Nephron (organoid): ENCODE measurements around the gene PBX1.
"Not testable (repeated sequence)": the region's sequence is repeated elsewhere in the genome, so short reads cannot be mapped to it uniquely, and the experiment has no call there.

Experiments used
- H3K27ac Mint-ChIP-seq, 3 experiments: 2 replicates each; pipeline ENCODE4 v1.8.0; 2020; ENCODE audit warnings: mixed read lengths in 3 of 3, mild to moderate bottlenecking in 2 of 3, moderate library complexity in 1 of 3
- H3K27me3 Mint-ChIP-seq: 2 replicates; pipeline ENCODE4 v1.8.0; 2021; ENCODE audit warnings: low read depth, mild to moderate bottlenecking, moderate library complexity, mixed read lengths
- H3K36me3 Mint-ChIP-seq: 2 replicates; pipeline ENCODE4 v1.8.0; 2020; ENCODE audit warnings: low read depth, mixed read lengths
- H3K4me1 Mint-ChIP-seq: 2 replicates; pipeline ENCODE4 v1.8.0; 2020; ENCODE audit warnings: mixed read lengths
- H3K4me3 Mint-ChIP-seq, 3 experiments: 2 replicates each; pipeline ENCODE4 v1.8.0; 2020; ENCODE audit warnings: mild to moderate bottlenecking in 3 of 3, mixed read lengths in 3 of 3, moderate library complexity in 2 of 3
- H3K9me3 Mint-ChIP-seq: 2 replicates; pipeline ENCODE4 v1.8.0; 2020; ENCODE audit warnings: mixed read lengths
- TF ChIP-seq, protein P1 (sequence below), 3 experiments: fragments of 200-600 bp; sonication (generic); IDR thresholded peaks; one replicate each; pipeline ENCODE4 v1.5.0; 2021; ENCODE audit warnings: antibody characterized with exemption in 3 of 3; ENCODE audit not compliant: unreplicated experiment in 3 of 3

Gene PBX1

GRCh38 chr1:164516591-164516990 lies 42.4 kb upstream of the PBX1 start:
- H3K27me3 Mint-ChIP-seq, result no peaks in the 10 kb centered on the region
- H3K9me3 Mint-ChIP-seq, result no peaks in the 10 kb centered on the region
- peaks cover 34% of the 10 kb centered on the region for H3K4me1 Mint-ChIP-seq
- H3K4me3 Mint-ChIP-seq, result no peak overlapping the region
- no peaks in the 10 kb centered on the region for H3K36me3 Mint-ChIP-seq
- peak overlapping the region; percentile 24 to 49 (median 48) for H3K27ac Mint-ChIP-seq
- TF ChIP-seq, protein P1, sequence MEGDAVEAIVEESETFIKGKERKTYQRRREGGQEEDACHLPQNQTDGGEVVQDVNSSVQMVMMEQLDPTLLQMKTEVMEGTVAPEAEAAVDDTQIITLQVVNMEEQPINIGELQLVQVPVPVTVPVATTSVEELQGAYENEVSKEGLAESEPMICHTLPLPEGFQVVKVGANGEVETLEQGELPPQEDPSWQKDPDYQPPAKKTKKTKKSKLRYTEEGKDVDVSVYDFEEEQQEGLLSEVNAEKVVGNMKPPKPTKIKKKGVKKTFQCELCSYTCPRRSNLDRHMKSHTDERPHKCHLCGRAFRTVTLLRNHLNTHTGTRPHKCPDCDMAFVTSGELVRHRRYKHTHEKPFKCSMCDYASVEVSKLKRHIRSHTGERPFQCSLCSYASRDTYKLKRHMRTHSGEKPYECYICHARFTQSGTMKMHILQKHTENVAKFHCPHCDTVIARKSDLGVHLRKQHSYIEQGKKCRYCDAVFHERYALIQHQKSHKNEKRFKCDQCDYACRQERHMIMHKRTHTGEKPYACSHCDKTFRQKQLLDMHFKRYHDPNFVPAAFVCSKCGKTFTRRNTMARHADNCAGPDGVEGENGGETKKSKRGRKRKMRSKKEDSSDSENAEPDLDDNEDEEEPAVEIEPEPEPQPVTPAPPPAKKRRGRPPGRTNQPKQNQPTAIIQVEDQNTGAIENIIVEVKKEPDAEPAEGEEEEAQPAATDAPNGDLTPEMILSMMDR (IDR thresholded peaks at IDR 0.05; ENCODE audit: unreplicated experiment in 3 of 3), result no peak

DNA sequence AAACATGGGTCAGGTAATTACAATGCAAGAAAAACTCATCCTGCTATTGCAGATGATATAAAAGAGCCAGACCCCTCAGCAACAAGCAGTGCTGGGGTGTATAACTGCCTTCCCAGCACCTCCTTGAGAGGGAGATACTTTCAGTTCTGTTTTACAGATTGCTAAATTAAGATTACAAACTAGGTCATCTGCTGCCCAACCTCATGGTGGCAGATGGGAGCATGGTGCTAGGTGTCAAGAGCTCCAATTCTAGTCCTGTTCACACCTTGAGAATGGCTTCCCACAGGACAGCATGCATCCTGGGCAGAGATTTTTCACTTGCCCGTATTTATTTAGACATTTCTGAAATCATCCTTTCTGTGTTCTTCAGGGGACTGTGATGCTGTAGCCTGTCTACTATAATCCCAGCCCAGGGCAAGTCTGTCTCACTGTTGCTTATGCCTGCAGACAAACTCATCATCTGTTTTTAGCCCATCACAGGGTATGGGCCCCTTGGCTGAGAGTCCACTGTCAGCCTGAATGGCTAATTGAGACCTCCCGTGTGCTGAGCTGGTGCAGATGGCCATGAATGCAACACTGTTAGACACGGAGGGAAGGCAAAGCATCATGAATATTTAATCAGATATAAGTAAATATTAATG lies 40.2 kb upstream of the PBX1 start:
- H3K36me3 Mint-ChIP-seq, result no peaks in the 10 kb centered on the region
- no peaks in the 10 kb centered on the region for H3K27me3 Mint-ChIP-seq
- TF ChIP-seq, protein P1 (IDR thresholded peaks at IDR 0.05; ENCODE audit: unreplicated experiment in 3 of 3), result no peak
- H3K27ac Mint-ChIP-seq, result no peak overlapping the region
- H3K4me1 Mint-ChIP-seq, result peaks cover 34% of the 10 kb centered on the region
- H3K4me3 Mint-ChIP-seq, result no peak overlapping the region
- H3K9me3 Mint-ChIP-seq, result no peaks in the 10 kb centered on the region

DNA sequence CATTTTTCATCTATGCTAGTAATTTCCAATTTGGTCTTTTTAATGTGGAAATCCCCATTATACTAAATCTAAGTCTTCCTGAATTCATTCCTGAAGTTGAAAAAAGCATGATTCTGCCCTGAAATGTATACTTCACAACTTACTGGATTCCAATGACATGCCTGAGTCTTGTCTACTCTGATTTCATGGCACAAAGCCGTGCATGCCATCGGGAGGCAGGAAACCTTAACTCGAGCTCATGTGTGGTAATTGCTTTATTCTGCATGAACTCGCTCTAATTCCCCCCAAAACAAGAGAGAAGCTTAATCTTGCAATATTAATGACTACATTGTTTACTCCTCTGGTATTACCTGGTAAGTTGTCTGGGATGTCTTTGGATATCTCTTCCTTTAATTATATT lies 39.6 kb upstream of the PBX1 start:
- H3K4me1 Mint-ChIP-seq, result peaks cover 34% of the 10 kb centered on the region
- no peaks in the 10 kb centered on the region for H3K9me3 Mint-ChIP-seq
- H3K27me3 Mint-ChIP-seq, result no peaks in the 10 kb centered on the region
- no peaks in the 10 kb centered on the region for H3K36me3 Mint-ChIP-seq
- no peak overlapping the region for H3K4me3 Mint-ChIP-seq
- no peak overlapping the region for H3K27ac Mint-ChIP-seq
- TF ChIP-seq, protein P1 (IDR thresholded peaks at IDR 0.05; ENCODE audit: unreplicated experiment in 3 of 3), result no peak

- H3K27me3 Mint-ChIP-seq, result peaks cover 4% of the 10 kb centered on the region
Measured at GRCh38 chr1:164524810-164525209, 34.2 kb upstream of the PBX1 start.

GRCh38 chr1:164534863-164535610 lies 23.9 kb upstream of the PBX1 start:
- TF ChIP-seq, protein P1 (IDR thresholded peaks at IDR 0.05; ENCODE audit: unreplicated experiment in 3 of 3), result peak in 1 of 3 experiments; percentile 7
- no peak overlapping the region for H3K27ac Mint-ChIP-seq
- no peaks in the 10 kb centered on the region for H3K9me3 Mint-ChIP-seq
- H3K36me3 Mint-ChIP-seq, result no peaks in the 10 kb centered on the region
- H3K27me3 Mint-ChIP-seq, result no peaks in the 10 kb centered on the region
- no peak overlapping the region for H3K4me3 Mint-ChIP-seq
- no peaks in the 10 kb centered on the region for H3K4me1 Mint-ChIP-seq

More at GRCh38 chr1:164524810-164525209, 34.2 kb upstream of the PBX1 start:
- TF ChIP-seq, protein P1 (IDR thresholded peaks at IDR 0.05; ENCODE audit: unreplicated experiment in 3 of 3), result no peak
- H3K4me3 Mint-ChIP-seq, result no peak overlapping the region
- peaks cover 2% of the 10 kb centered on the region for H3K4me1 Mint-ChIP-seq
- no peak overlapping the region for H3K27ac Mint-ChIP-seq
- H3K9me3 Mint-ChIP-seq, result peaks cover 13% of the 10 kb centered on the region
- H3K36me3 Mint-ChIP-seq, result peaks cover 9% of the 10 kb centered on the region

DNA sequence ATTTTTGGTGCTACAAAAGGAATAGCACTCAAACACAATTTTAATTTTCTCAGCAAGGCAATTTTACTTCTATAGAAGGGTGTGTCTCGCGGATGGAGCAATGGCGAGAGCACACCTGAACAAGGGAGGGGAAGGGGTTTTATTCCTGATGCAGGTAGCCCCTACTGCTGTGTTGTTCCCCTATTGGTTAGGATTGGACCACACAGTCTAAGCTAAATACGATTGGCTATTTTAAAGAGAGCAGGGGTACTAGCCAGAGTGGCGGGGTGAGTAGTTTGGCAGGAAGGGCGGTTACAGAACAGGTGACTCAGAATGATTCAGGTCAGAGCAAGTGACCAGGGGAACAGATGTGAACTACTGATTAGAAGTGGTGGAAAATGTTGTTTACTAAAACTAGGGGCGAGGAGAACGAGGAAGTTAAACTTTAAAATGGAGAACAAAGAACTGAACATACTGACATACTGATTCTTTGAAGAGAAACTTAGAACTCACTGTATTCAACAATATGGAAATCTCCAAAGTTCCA lies 6.5 kb upstream of the PBX1 start:
- not testable (repeated sequence) for H3K36me3 Mint-ChIP-seq, H3K27ac Mint-ChIP-seq, H3K27me3 Mint-ChIP-seq, H3K4me3 Mint-ChIP-seq, H3K4me1 Mint-ChIP-seq
- peaks cover 28% of the 10 kb centered on the region for H3K9me3 Mint-ChIP-seq
